Left lung (tissue), 10 donors: Measurements from ENCODE around the gene RBFOX2. TPM values are rescaled to one million over a fixed set of nuclear protein-coding genes. Genes with fewer than 3 reads are reported as not detected.
"Not testable (repeated sequence)": the region's sequence is repeated elsewhere in the genome, so short reads cannot be mapped to it uniquely, and the experiment has no call there.

ENCODE experiments used
- ATAC-seq: fragments of 200-7000 bp; cut with Tn5 transposase; one replicate; pipeline ENCODE4 v1.9.1; 2020; ENCODE audit warnings: moderate library complexity
- DNase-seq, 4 donors: peaks; one replicate each; pipeline ENCODE4 v3.0.0-alpha.2; 2013 to 2020
- H3K27ac ChIP-seq, 2 donors: fragments of 200-600 bp; sonication (generic) in 1 of 2; one replicate each; pipeline versions ENCODE4 v1.5.0 to v1.8.0; 2020 to 2021
- H3K27me3 ChIP-seq, 2 donors: fragments of 200-600 bp; sonication (generic) in 1 of 2; one replicate each; pipeline versions ENCODE4 v1.5.0 to v1.8.0; 2020 to 2021
- H3K36me3 ChIP-seq, 2 donors: fragments of 200-600 bp; sonication (generic) in 1 of 2; one replicate each; pipeline versions ENCODE4 v1.5.0 to v1.8.0; 2020 to 2021
- H3K4me1 ChIP-seq, 2 donors: fragments of 200-600 bp; one replicate each; pipeline ENCODE4 v1.8.0; 2021
- H3K4me3 ChIP-seq, 2 donors: fragments of 200-600 bp; sonication (generic) in 1 of 2; one replicate each; pipeline versions ENCODE4 v1.5.0 to v1.8.0; 2020 to 2021; ENCODE audit warnings: mild to moderate bottlenecking in 1 of 2
- H3K9me3 ChIP-seq, 2 donors: fragments of 200-600 bp; sonication (generic) in 1 of 2; one replicate each; pipeline versions ENCODE4 v1.5.0 to v1.8.0; 2020 to 2021
- intact Hi-C, 2 donors: fragments of 100-400 bp; cut with DNase I; formaldehyde crosslinking; loops; one replicate each; pipeline versions ENCODE4 v1.11.2 to v1.14.2; 2022
- polyA plus RNA-seq, 6 donors: library from polyadenylated mRNA; unstranded; fragments of 120-200 nt; gene quantifications; one replicate each; pipeline ENCODE4 v1.2.1, GENCODE V29; 2013; ENCODE audit not compliant: insufficient read length in 6 of 6
- total RNA-seq, 2 donors: library from RNA; stranded (reverse); fragmentation: NEBNext Ultra II Directional; extraction: Animal tissue kit (Norgen Biotek cat#: 25700); gene quantifications; one replicate each; pipeline ENCODE4 v1.2.1, GENCODE V29; 2021
- TF ChIP-seq, protein P1 (sequence below), 2 donors: fragments of 200-600 bp; sonication (generic) in 1 of 2; IDR thresholded peaks; one replicate each; pipeline versions ENCODE4 v1.5.0 to v1.8.0; 2021; ENCODE audit warnings: antibody characterized with exemption in 2 of 2
- donor health status: DM: no; HTN: yes; CAD: no.
- donor health status: DM: no; HTN: no; CAD: no.

RBFOX2 gene
- total and polyA plus RNA-seq, 8 donors, result 63.1 to 171 (median 154) TPM

DNA sequence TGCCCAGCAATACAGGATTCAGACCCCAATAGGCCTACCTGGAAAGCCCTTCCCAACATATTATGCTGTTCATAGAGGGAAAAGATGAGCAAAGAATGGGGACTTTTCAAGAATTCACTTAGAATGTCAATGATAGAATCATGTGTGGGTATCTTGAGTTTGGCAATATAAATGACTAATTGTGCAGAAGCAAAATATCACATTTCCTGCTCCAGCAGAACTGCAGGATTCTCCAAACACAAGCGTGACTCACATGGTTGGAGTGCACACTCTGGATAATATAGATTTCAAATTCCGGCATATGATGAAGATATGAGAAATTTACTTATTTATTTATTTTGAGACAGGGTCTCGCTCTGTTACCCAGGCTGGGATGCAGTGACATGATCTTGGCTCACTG lies 323.5 kb downstream of the RBFOX2 start:
- H3K4me3 ChIP-seq, result no peak overlapping the region
- no peak for ATAC-seq
- TF ChIP-seq, protein P1, sequence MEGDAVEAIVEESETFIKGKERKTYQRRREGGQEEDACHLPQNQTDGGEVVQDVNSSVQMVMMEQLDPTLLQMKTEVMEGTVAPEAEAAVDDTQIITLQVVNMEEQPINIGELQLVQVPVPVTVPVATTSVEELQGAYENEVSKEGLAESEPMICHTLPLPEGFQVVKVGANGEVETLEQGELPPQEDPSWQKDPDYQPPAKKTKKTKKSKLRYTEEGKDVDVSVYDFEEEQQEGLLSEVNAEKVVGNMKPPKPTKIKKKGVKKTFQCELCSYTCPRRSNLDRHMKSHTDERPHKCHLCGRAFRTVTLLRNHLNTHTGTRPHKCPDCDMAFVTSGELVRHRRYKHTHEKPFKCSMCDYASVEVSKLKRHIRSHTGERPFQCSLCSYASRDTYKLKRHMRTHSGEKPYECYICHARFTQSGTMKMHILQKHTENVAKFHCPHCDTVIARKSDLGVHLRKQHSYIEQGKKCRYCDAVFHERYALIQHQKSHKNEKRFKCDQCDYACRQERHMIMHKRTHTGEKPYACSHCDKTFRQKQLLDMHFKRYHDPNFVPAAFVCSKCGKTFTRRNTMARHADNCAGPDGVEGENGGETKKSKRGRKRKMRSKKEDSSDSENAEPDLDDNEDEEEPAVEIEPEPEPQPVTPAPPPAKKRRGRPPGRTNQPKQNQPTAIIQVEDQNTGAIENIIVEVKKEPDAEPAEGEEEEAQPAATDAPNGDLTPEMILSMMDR (IDR thresholded peaks at IDR 0.05), result no peak
- H3K9me3 ChIP-seq, result no peaks in the 10 kb centered on the region
- H3K36me3 ChIP-seq, result no peaks in the 10 kb centered on the region
- H3K4me1 ChIP-seq, result no peaks in the 10 kb centered on the region
- no peak for DNase-seq
- intact Hi-C loops, result no loop called here
- H3K27ac ChIP-seq, result no peak overlapping the region
- H3K27me3 ChIP-seq, result no peaks in the 10 kb centered on the region

DNA sequence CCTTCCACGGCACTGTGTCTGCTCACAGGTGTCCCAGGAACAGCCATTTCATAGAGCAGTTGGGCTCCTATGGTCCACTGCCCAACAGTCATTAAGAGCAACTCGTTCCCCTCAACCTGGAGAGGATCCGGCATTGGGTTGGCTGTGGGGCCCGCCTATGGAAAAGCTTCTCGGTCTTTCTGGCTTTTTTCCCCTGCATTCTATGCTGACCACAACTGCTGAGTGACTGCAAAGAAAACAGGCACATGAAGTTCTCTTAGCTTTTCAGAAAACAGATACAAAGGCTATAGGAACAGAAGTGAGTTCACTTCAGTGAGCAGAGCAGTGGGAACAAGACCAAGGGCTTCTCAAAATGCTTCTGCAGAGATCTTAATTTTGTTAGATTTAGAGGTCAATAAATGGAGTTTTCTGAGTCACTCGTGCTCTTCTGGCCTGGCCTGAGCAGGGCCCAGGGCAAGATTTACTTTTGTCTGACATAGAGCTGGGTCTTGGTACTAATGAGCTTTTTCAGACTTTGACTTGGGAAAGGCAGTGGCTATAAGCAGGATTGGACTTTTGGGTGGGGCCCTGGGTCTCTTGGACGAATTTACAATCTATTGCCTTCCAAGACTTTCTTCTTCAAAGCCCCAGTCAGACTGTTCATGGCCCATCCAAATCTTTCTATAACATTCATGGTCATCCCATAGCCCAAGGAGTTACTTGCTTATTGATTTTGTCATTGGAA lies 324.6 kb downstream of the RBFOX2 start:
- Histone ChIP-seq H3K36me3 (no peaks in the 10 kb centered on the region), H3K9me3 (no peaks in the 10 kb centered on the region), H3K27ac (no peak overlapping the region), H3K4me1 (no peaks in the 10 kb centered on the region), H3K27me3 (no peaks in the 10 kb centered on the region), H3K4me3 (no peak overlapping the region)
- DNase-seq (no peak), ATAC-seq (no peak)
- TF ChIP-seq, protein P1 (IDR thresholded peaks at IDR 0.05), result no peak
- intact Hi-C loops, result no loop called here

- H3K9me3 ChIP-seq, H3K27me3 ChIP-seq, H3K4me1 ChIP-seq, ATAC-seq, H3K36me3 ChIP-seq, intact Hi-C loops, DNase-seq, H3K4me3 ChIP-seq, H3K27ac ChIP-seq: not testable (repeated sequence)
Observed at GRCh38 chr22:35699852-35700251, 328.8 kb downstream of the RBFOX2 start.

GRCh38 chr22:35697142-35697541 lies 331.5 kb downstream of the RBFOX2 start:
- no peaks in the 10 kb centered on the region for H3K36me3 ChIP-seq
- H3K27ac ChIP-seq, result no peak overlapping the region
- H3K4me1 ChIP-seq, result no peaks in the 10 kb centered on the region
- H3K9me3 ChIP-seq, result no peaks in the 10 kb centered on the region
- H3K4me3 ChIP-seq, result no peak overlapping the region
- DNase-seq (no peak), ATAC-seq (no peak)
- intact Hi-C loops, result no loop called here
- no peaks in the 10 kb centered on the region for H3K27me3 ChIP-seq
- TF ChIP-seq, protein P1 (IDR thresholded peaks at IDR 0.05), result no peak

GRCh38 chr22:35695202-35695601 lies 333.4 kb downstream of the RBFOX2 start:
- intact Hi-C loops, result no loop called here
- Histone ChIP-seq H3K4me1 (no peaks in the 10 kb centered on the region), H3K27me3 (no peaks in the 10 kb centered on the region), H3K27ac (no peak overlapping the region), H3K4me3 (no peak overlapping the region), H3K36me3 (no peaks in the 10 kb centered on the region), H3K9me3 (no peaks in the 10 kb centered on the region)
- no peak for ATAC-seq
- TF ChIP-seq, protein P1 (IDR thresholded peaks at IDR 0.05), result no peak
- DNase-seq, result no peak

DNA sequence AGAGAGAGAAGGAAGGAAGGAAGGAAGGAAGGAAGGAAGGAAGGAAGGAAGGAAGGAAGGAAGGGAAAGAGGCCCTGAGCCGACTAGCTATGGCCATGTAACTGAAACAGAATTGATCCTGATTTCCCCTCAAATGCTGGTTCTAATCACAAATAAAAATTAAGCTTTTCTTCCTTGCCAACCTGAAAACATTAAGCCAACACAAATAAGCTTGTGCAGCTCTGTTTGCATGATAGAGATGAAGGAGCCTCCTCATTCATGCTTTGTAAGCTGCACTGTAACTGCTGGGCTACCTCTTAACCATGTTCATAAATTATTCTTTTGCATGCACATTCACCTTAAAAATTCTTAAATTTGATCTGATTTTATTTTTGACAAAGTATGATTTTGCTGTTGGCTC lies 338.6 kb downstream of the RBFOX2 start:
- H3K27me3 ChIP-seq, result no peaks in the 10 kb centered on the region
- no peak for DNase-seq
- ATAC-seq, result no peak
- H3K27ac ChIP-seq, result no peak overlapping the region
- H3K9me3 ChIP-seq, result no peaks in the 10 kb centered on the region
- no peaks in the 10 kb centered on the region for H3K36me3 ChIP-seq
- intact Hi-C loops, result no loop called here
- no peak overlapping the region for H3K4me3 ChIP-seq
- TF ChIP-seq, protein P1 (IDR thresholded peaks at IDR 0.05), result no peak
- no peaks in the 10 kb centered on the region for H3K4me1 ChIP-seq
